ENCODE measurements around the gene CDH23.

Gene CDH23

DNA sequence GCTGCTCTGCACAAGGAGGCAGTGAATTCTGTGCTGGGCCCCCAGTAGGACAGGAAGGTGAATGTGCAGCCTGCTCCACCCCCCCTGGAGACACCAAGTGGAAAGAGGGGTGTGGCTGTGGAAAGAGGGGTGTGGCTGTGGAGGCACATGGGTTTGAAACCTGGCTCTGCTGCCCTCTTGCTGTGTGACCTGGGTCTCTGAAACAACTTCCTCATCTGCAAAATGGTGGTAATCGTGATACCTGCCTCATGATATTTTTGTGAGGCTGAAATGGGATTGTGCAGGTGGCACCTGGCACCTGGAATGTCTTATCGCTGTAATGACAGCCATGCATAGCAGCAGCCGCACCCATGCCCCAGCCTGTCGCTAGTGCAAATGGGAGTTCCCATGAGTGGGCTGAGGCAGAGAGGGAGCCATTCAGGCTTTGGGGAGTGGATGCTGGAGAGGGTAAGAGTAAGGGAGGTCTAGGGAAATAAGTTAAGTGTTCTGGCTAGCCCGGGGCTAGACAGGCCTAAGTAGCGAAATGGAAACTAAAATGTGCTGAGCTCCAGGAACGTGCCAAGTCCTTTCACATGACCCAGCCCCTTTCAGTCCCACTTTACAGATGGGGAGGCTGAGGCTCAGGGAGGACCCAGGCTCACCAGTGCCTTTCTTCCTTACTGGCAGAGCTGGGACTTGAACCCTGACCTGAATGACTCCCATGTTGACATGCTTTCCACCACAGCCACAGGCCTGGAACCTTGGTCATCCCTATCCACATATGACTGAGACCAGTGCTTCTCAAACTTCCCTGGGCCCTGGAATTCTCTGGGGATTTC lies 287.8 kb downstream of the CDH23 start:
- H3K27ac ChIP-seq: no peak overlapping the region
- TF ChIP-seq, protein P1, sequence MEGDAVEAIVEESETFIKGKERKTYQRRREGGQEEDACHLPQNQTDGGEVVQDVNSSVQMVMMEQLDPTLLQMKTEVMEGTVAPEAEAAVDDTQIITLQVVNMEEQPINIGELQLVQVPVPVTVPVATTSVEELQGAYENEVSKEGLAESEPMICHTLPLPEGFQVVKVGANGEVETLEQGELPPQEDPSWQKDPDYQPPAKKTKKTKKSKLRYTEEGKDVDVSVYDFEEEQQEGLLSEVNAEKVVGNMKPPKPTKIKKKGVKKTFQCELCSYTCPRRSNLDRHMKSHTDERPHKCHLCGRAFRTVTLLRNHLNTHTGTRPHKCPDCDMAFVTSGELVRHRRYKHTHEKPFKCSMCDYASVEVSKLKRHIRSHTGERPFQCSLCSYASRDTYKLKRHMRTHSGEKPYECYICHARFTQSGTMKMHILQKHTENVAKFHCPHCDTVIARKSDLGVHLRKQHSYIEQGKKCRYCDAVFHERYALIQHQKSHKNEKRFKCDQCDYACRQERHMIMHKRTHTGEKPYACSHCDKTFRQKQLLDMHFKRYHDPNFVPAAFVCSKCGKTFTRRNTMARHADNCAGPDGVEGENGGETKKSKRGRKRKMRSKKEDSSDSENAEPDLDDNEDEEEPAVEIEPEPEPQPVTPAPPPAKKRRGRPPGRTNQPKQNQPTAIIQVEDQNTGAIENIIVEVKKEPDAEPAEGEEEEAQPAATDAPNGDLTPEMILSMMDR (IDR thresholded peaks at IDR 0.05): no peak
- H3K4me3 ChIP-seq (ENCODE audit: low read depth in 1 of 2, low read length in 1 of 2): no peak overlapping the region
- no peaks in the 10 kb centered on the region for H3K27me3 ChIP-seq
- no peaks in the 10 kb centered on the region for H3K9me3 ChIP-seq
- no peaks in the 10 kb centered on the region for H3K4me1 ChIP-seq (ENCODE audit: control insufficient read depth in 1 of 2, insufficient read depth in 1 of 2, low read depth in 1 of 2, low read length in 1 of 2)
- H3K36me3 ChIP-seq: no peaks in the 10 kb centered on the region

DNA sequence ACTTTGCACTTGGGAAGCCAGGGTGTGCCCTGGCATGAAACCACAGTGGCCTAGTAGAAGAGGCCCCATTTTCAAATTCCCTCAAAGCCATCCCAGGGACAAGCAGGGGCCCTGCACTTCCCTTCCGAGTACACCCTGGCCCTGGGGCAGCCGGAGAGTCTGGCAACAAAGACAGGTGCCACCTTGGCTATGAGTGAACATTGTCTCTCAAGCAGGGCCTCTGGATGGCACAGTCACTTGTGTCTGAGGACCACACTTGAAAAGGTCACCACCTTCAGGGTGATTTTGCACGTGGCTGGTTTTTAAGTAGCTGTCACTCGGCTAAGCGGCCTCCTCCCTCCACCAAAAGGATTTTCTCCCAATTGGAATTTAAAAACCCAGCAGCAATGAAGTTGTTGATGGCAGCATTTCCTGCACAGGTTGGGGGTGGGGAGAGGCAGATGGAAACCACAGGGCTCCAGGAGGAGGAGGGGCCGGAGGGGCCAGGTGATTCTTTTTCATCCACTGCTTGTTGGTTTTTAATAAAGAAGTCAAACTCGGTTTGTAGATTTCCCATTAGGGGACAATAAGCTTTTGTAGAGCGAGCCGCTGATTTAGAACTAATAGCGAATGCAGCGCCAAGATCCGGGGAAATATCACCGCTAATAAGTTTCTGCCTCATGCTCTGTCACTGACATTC lies 289.0 kb downstream of the CDH23 start:
- no peak overlapping the region for H3K4me3 ChIP-seq (ENCODE audit: low read depth in 1 of 2, low read length in 1 of 2)
- H3K27me3 ChIP-seq: no peaks in the 10 kb centered on the region
- H3K4me1 ChIP-seq (ENCODE audit: control insufficient read depth in 1 of 2, insufficient read depth in 1 of 2, low read depth in 1 of 2, low read length in 1 of 2): no peaks in the 10 kb centered on the region
- no peaks in the 10 kb centered on the region for H3K9me3 ChIP-seq
- H3K36me3 ChIP-seq: no peaks in the 10 kb centered on the region
- TF ChIP-seq, protein P1 (IDR thresholded peaks at IDR 0.05): no peak
- no peak overlapping the region for H3K27ac ChIP-seq

DNA sequence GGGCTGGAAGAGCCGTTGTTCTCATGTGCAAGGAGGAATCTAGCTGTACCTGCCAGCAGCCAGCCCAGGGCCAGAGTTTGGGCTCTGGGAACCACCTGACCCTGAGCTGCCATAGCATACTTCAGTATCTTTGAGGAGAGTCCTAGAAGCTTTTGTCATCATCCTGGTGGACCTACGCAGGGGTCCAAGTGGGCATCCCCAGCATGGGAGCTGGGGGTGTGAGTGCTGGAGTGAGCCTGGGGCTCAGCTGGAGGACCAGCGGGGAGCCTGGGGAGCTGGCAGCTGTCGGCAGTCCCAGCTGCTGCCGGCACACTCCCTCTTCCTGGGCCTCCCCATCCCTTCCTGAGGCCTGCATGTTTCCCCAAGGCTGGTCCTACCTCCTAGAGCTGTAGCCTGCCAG lies 290.4 kb downstream of the CDH23 start:
- no peaks in the 10 kb centered on the region for H3K9me3 ChIP-seq
- H3K27me3 ChIP-seq: no peaks in the 10 kb centered on the region
- H3K4me3 ChIP-seq (ENCODE audit: low read depth in 1 of 2, low read length in 1 of 2): no peak overlapping the region
- H3K27ac ChIP-seq: no peak overlapping the region
- no peaks in the 10 kb centered on the region for H3K36me3 ChIP-seq
- no peaks in the 10 kb centered on the region for H3K4me1 ChIP-seq (ENCODE audit: control insufficient read depth in 1 of 2, insufficient read depth in 1 of 2, low read depth in 1 of 2, low read length in 1 of 2)
- TF ChIP-seq, protein P1 (IDR thresholded peaks at IDR 0.05): no peak

DNA sequence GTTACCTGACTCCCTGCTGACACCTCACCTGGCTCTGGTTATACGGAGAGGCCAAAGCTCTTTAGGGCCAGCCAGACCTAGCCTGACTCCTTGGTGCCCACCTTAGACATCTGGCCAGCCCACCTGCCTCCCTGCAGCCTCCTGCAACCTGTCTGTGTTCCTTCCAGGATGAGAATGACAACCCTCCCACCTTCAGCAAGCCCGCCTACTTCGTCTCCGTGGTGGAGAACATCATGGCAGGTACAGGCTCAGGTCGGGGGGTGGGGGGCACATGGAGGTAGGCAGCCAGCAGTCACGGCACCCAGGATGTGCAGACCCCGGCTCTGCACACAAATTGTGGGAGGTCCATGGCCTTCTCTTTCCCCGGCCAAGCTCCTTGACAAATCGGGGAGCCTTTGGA lies 290.8 kb downstream of the CDH23 start:
- no peaks in the 10 kb centered on the region for H3K9me3 ChIP-seq
- no peaks in the 10 kb centered on the region for H3K36me3 ChIP-seq
- TF ChIP-seq, protein P1 (IDR thresholded peaks at IDR 0.05): no peak
- no peaks in the 10 kb centered on the region for H3K4me1 ChIP-seq (ENCODE audit: control insufficient read depth in 1 of 2, insufficient read depth in 1 of 2, low read depth in 1 of 2, low read length in 1 of 2)
- H3K27ac ChIP-seq: no peak overlapping the region
- H3K27me3 ChIP-seq: no peaks in the 10 kb centered on the region
- no peak overlapping the region for H3K4me3 ChIP-seq (ENCODE audit: low read depth in 1 of 2, low read length in 1 of 2)

DNA sequence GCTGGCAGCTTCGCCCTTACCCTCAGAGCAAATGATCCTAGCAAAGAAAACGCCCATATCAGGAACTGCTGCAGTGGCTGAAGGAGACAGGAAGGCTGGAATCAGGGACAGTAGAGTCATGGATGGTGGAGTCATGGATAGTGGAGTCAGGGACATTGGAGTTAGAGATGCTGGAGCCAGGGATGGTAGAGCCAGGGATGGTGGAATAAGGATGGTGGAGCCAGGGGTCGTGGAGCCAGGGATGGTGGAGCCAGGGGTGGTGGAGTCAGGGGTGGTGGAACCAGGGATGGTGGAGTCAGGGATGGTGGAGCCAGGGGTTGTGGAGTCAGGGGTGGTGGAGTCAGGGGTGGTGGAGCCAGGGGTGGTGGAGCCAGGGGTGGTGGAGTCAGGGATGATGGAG lies 291.5 kb downstream of the CDH23 start:
- TF ChIP-seq, protein P1 (IDR thresholded peaks at IDR 0.05): no peak
- Histone ChIP-seq H3K27ac (no peak overlapping the region), H3K4me3 (ENCODE audit: low read depth in 1 of 2, low read length in 1 of 2) (no peak overlapping the region)

More for the DNA sequence above, 291.5 kb downstream of the CDH23 start:
- H3K4me1 ChIP-seq (ENCODE audit: control insufficient read depth in 1 of 2, insufficient read depth in 1 of 2, low read depth in 1 of 2, low read length in 1 of 2): no peaks in the 10 kb centered on the region
- H3K27me3 ChIP-seq: no peaks in the 10 kb centered on the region
- H3K36me3 ChIP-seq: no peaks in the 10 kb centered on the region
- H3K9me3 ChIP-seq: no peaks in the 10 kb centered on the region

Measured in neutrophil (primary cell).